Measurements from ENCODE around the gene LRRC26.
A peak's percentile ranks its signal among the peaks of the same experiment; 100 is the strongest.

LRRC26 gene
- total RNA-seq = 0 to 0.22 (median 0) reads per million in 17 experiments

GRCh38 chr9:137169896-137170358, at the start of gene LRRC26:
TSS of gene LRRC26 (minus strand) at chr9:137170051. CDS start at chr9:137169943, 108 bp downstream.
- DNase-seq = no peak

- peak; percentile 35 to 70 (median 60) for DNase-seq
Measured at GRCh38 chr9:137218754-137219271, 49.0 kb upstream of the LRRC26 start.

- no peak for DNase-seq
Measured at GRCh38 chr9:137218212-137218753, 48.4 kb upstream of the LRRC26 start.

- peak in 2 of 4 experiments; percentile 27 to 43 for DNase-seq
Measured at GRCh38 chr9:137217276-137218211, 47.7 kb upstream of the LRRC26 start.

GRCh38 chr9:137216188-137216965, 46.5 kb upstream of the LRRC26 start:
- DNase-seq = no peak

- no peak for DNase-seq
Measured at GRCh38 chr9:137215196-137215986, 45.5 kb upstream of the LRRC26 start.

GRCh38 chr9:137214620-137215019, 44.8 kb upstream of the LRRC26 start:
- no peak for DNase-seq

GRCh38 chr9:137213160-137214060, 43.6 kb upstream of the LRRC26 start:
- no peak for DNase-seq

GRCh38 chr9:137212520-137212919, 42.7 kb upstream of the LRRC26 start:
- no peak for DNase-seq

- DNase-seq = no peak
Measured at GRCh38 chr9:137211532-137211931, 41.7 kb upstream of the LRRC26 start.

- no peak for DNase-seq
Measured at GRCh38 chr9:137206602-137207001, 36.8 kb upstream of the LRRC26 start.

GRCh38 chr9:137205126-137206069, 35.5 kb upstream of the LRRC26 start, which contains the start of the genes NDOR1 and TMEM203:
TSS of gene NDOR1 (plus strand) at chr9:137205700. CDS start at chr9:137205778, 78 bp downstream.
TSS of gene TMEM203 (minus strand) at chr9:137205648. CDS start at chr9:137205414, 234 bp downstream.
- DNase-seq = peak; percentile 93 to 96 (median 94)

- DNase-seq = no peak
Measured at GRCh38 chr9:137204731-137205125, 34.9 kb upstream of the LRRC26 start.

GRCh38 chr9:137202966-137203365, 33.1 kb upstream of the LRRC26 start:
- DNase-seq = no peak

- DNase-seq = no peak
Measured at GRCh38 chr9:137201205-137201868, 31.5 kb upstream of the LRRC26 start.

- DNase-seq = peak; percentile 99 to 100 (median 100)
Measured at GRCh38 chr9:137200311-137201204, 30.7 kb upstream of the LRRC26 start, which contains the start of gene TPRN. TSS of gene TPRN (minus strand) at chr9:137200741. CDS start at chr9:137200711, 30 bp downstream.

GRCh38 chr9:137199411-137200121, 29.7 kb upstream of the LRRC26 start:
- no peak for DNase-seq
